GM12891 (cell line): Measurements from ENCODE around the gene DLG1.

Experiments used
- POLR2A ChIP-seq: IDR thresholded peaks from 2 replicates; pipeline ENCODE4 v1.6.1; 2011; ENCODE audit warnings: low read depth, low read length, control low read depth
- TAF1 ChIP-seq: IDR thresholded peaks from 2 replicates; pipeline ENCODE4 v1.6.1; 2011; ENCODE audit warnings: low read depth, low read length, control low read depth

DNA sequence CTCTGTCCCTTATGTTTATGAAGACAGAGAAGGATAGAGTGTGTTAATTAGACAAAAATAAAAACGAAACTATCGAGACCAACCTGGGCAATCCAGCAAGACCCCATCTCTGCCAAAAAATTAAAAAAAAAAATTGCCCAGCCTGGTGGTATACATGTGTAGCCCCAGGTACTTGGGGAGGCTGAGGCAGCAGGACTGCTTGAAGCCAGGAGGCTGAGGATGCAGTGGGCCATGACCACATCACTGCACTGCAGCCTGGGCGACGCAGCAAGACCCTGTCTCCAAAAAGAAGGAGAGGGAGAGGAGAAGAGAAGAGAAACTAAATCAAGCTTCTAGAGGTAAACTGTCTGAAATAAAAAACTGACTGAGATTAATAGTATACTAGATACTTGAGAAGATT, 32.1 kb downstream of the DLG1 start:
- TF ChIP-seq POLR2A: no peak
- TF ChIP-seq TAF1: no peak
